Non-pigmented ciliary epithelial cell (primary cell): ENCODE data around the gene EFCAB5.
A peak's percentile ranks its signal among the peaks of the same experiment; 100 is the strongest.
"Not testable (repeated sequence)": the region's sequence is repeated elsewhere in the genome, so short reads cannot be mapped to it uniquely, and the experiment has no call there.

ENCODE experiments used
- DNase-seq: peaks from one replicate; pipeline ENCODE4 v3.0.0-alpha.2; 2010; ENCODE audit warnings: low read depth

The EFCAB5 gene

DNA sequence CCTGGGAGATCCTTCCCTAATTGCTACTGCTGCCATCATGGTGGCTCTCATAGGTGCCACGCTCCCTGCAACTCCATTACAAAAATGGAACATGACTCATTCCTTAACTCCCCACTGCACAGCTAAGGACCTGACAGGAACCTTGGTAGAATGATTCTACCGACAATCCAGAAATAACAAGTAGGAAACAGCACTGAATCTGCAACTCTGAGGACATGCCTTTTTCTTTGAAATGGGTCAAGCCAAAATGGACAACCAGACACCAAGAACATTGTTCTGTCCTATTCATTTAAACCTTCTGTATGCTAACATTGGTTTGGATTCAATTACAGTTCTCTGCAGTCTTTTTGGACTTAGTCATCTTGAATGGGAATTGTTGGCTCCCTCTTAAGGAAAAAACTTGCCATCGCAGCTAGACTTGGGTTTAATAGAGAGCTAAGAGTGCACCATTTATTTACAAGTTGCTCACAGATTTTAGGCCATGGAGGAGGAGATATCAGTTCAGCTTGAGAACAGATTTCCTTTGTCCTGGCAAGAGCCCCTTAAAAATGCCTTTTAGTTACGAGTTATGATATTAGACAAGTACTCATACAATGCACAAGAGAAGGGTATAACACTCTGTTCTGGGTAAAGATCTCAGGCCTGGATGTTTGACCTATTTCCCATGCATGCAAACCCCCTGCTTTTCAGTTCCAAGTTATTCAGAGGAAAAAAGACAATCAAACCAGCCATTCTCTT is 154.2 kb downstream of the EFCAB5 start:
- DNase-seq, result no peak

DNA sequence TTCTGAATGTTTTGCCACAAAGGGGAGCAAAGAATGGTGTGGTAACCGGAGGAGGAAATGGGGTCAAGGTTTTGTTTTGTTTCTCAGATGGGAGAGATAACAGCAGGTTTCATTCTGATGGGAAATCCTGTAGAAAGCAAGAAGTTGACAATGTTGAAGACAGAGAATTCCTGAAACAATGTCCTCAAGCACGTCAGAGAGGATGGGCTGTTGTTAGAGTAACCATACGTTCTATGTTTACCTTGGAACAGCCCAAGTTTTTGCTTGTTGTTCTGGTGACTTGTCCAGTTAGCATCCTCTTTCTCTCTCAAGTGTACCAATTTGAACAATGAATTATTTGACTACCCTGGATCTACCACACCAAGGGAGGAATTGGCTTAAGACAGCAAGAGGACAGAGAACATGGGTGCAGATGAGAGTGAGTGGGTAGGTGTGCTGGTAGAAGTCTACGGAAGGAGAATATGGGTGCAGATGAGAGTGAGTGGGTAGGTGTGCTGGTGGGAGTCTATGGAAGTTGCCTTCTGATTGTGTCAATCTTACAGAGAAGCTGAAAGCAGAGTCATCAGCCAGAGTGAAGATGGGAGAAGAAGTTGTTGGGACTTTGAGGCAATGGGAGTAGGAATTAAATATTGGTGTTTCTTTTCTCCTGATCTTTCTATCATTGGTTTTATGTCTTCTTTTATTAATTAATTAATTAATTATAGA is 160.4 kb downstream of the EFCAB5 start:
- no peak for DNase-seq

GRCh38 chr17:30103921-30104320 is 162.5 kb downstream of the EFCAB5 start:
- no peak for DNase-seq

GRCh38 chr17:30104575-30105339 is 163.3 kb downstream of the EFCAB5 start:
- no peak for DNase-seq

DNA sequence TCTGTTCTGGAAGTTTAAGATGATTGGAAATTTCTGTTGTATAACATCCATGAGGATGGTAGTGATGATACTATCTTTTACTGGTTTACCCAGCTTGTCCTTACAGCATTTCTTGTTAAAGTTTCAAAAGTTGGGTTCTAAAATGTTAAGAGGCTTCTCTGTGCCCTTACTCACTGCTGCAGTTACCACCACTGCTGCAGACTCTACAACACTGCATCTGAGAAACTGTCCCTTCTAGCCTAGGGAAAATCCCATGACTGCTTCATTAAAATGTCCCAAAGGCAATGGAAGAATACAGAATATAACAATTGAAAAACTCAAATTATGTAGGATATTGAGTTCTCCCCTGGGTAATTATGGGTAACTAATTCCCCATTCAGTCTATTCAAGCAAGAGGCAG is 171.4 kb downstream of the EFCAB5 start:
- no peak for DNase-seq

- DNase-seq, result no peak
Measured at GRCh38 chr17:30113213-30113612, 171.8 kb downstream of the EFCAB5 start.

- no peak for DNase-seq
Measured at GRCh38 chr17:30116345-30116660, 174.9 kb downstream of the EFCAB5 start.

GRCh38 chr17:30116661-30117551 is 175.5 kb downstream of the EFCAB5 start, which contains the start of gene NSRP1:
Gene NSRP1 (plus strand): TSS chr17:30116816. CDS start chr17:30116844, 28 bp downstream.
- peak; percentile 82 for DNase-seq

GRCh38 chr17:30117675-30118081 is 176.2 kb downstream of the EFCAB5 start:
- no peak for DNase-seq

DNA sequence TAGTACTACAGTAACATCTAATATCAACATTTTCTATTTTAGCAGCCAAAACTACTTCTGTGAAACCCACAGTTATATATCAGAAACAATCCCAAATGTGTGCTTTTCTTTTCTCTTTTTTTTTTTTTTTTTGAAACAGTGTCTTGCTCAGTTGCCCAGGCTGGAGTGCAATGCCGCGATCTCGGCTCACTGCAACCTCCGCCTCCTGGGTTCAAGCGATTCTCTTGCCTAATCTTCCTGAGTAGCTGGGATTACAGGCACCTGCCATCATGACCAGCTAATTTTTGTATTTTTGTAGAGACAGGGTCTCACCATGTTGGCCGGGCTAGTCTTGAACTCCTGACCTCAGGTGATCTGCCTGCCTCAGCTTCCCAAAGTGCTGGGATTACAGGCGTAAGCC is 177.2 kb downstream of the EFCAB5 start:
- DNase-seq, result not testable (repeated sequence)

DNA sequence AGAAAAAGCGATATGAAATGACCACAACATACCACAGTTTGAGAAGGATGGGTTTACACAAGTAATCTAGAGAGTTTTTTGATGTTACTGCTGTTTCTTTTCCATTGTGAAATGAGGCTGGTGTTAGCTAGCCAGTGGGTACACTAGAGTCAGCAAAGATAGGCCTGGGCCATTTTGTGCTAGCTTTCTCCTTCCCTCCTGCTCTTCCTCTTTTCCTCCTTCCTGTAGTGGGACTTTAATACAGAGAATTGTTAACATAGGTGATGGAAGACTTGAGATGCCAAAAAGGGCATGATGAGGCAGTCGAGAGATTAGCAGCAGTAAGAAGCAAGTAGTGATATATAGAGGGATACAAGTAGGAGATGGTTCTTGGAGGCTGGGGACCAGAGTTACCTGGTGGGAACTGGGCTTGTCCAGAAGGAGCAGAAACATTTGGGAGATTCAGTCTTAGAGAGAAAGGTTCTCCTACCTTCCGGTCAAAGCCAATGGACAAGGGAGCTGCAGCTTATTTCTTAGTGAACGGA is 182.9 kb downstream of the EFCAB5 start:
- DNase-seq, result no peak

DNA sequence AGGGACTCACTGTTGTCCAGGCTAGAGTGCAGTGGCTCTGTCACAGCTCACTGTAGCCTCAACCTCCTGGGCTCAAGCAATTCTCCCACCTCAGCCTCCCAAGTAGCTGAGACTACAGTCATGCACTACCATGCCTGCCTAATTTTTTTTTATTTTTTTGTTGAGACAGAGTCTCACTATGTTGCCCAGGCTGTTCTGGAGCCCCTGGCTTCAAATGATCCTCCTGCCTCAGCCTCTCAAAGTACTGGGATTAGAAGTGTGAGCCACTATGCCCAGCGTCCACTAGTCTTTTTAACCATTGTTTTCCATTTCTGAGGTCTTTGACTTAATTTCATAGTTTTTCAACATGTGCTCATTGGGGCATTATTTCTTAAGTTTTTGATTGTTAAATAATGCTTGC is 188.7 kb downstream of the EFCAB5 start:
- no peak for DNase-seq

DNA sequence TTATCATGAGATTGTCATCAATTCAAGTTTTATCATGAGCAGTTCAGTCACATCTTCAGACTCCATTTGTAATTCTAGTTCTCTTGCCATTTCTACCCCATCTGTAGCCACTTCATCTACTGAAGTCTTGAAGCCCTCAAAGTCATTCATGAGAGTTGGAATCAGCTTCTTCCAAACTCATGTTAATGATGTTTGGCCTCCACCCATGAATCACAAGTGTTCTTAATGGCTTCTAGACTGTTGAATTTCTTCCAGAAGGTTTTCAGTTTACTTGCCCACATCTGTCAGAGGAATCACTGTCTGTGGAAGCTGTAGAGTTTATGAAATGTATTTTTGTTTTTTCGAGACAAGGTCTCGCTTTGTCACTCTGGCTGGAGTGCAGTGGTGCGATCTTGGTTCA is 191.2 kb downstream of the EFCAB5 start:
- DNase-seq, result no peak

DNA sequence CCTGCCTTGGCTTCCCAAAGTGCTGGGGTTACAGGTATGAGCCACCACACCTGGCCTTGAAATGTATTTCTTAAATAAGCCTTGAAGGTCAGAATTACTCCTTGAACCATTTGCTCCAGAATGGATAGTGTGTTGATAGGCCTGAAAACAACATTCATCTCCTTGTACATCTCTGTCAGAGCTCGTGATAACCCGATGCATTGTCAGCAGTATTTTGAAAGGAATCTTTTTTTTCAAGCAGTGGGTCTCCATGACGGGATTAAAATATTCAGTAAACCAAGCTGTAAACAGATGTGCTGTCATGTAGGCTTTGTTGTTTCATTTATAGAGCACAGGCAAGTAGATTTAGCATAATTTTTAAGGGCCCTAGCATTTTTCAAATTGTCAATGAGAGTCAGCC is 191.8 kb downstream of the EFCAB5 start:
- no peak for DNase-seq

- DNase-seq, result no peak
Measured at GRCh38 chr17:30134551-30134950, 193.1 kb downstream of the EFCAB5 start.

GRCh38 chr17:30137158-30137557 is 195.7 kb downstream of the EFCAB5 start:
- DNase-seq, result no peak

- DNase-seq, result not testable (repeated sequence)
Measured at GRCh38 chr17:30147860-30148259, 206.4 kb downstream of the EFCAB5 start.

GRCh38 chr17:30148376-30148775 is 206.9 kb downstream of the EFCAB5 start:
- no peak for DNase-seq

DNA sequence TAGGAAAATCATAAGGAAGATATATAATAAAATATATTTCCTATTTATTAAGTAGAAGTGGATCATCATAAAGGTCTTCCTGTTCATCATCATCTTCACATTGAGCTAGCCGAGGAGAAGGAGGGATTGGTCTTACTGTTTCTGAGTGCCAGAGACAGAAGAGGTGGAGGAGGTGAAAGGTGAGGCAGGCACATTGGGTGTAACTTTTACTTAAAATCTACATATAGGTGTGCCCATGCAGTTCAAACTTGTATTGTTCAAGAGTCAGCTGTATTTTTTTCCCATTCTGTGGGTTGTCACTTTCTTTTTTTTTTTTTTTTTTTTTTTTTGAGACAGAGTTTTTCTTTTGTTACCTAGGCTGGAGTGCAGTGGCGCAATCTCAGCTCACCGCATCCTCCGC is 210.0 kb downstream of the EFCAB5 start:
- DNase-seq, result no peak

DNA sequence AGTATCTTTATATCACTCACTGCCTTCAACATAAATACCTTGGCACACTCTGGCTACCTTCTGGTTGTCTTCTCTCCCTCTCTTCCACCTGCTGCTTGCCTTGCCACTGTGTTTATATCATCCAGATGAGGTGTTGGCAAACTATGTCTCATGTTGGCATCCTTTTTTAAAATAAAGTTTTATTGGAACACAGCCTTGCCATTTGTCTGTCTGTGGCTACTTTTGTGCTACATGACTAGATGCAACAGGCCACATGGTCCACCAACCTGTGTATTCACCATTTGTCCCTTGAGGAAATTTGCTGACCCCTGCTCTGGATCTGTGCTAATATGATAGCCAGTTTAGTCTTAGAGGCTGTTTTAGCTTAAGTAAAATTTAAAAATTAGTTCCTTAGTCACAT is 212.0 kb downstream of the EFCAB5 start:
- no peak for DNase-seq

GRCh38 chr17:30155389-30155788 is 214.0 kb downstream of the EFCAB5 start:
- DNase-seq, result no peak
